ENCODE measurements around the gene CEMP1. TPM values are rescaled to one million over a fixed set of nuclear protein-coding genes. Genes with fewer than 3 reads are reported as not detected.

CEMP1 gene
- total and polyA plus RNA-seq, 2 experiments from 2014 or later, result 0.31 to 7.5 TPM

GRCh38 chr16:2496223-2497115 is 34.7 kb downstream of the CEMP1 start:
- no peaks in the 10 kb centered on the region for H3K27me3 ChIP-seq (ENCODE audit: insufficient read depth)
- no peak overlapping the region for H3K4me3 ChIP-seq
- no peak overlapping the region for H3K4me3 Mint-ChIP-seq
- TF ChIP-seq STAT1 (IDR thresholded peaks at IDR 0.05; ENCODE audit: unreplicated experiment) (no peak), JUNB (IDR thresholded peaks at IDR 0.05; ENCODE audit: unreplicated experiment) (no peak), EZH2phosphoT487 (IDR thresholded peaks at IDR 0.05; ENCODE audit: unreplicated experiment) (no peak), ZNF114 (CRISPR knock-in tag; IDR thresholded peaks at IDR 0.05) (no peak), EZH2 (IDR thresholded peaks at IDR 0.05; ENCODE audit: low read depth, unreplicated experiment) (no peak), CTCF (conservative IDR thresholded peaks at IDR 0.05; ENCODE audit: low read depth in 2 of 2) (no peak), NANOG (IDR thresholded peaks at IDR 0.05; ENCODE audit: borderline replicate concordance) (no peak)
- TF ChIP-seq, protein P1, sequence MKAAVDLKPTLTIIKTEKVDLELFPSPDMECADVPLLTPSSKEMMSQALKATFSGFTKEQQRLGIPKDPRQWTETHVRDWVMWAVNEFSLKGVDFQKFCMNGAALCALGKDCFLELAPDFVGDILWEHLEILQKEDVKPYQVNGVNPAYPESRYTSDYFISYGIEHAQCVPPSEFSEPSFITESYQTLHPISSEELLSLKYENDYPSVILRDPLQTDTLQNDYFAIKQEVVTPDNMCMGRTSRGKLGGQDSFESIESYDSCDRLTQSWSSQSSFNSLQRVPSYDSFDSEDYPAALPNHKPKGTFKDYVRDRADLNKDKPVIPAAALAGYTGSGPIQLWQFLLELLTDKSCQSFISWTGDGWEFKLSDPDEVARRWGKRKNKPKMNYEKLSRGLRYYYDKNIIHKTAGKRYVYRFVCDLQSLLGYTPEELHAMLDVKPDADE (IDR thresholded peaks at IDR 0.05), result no peak
- TF ChIP-seq, protein P2, sequence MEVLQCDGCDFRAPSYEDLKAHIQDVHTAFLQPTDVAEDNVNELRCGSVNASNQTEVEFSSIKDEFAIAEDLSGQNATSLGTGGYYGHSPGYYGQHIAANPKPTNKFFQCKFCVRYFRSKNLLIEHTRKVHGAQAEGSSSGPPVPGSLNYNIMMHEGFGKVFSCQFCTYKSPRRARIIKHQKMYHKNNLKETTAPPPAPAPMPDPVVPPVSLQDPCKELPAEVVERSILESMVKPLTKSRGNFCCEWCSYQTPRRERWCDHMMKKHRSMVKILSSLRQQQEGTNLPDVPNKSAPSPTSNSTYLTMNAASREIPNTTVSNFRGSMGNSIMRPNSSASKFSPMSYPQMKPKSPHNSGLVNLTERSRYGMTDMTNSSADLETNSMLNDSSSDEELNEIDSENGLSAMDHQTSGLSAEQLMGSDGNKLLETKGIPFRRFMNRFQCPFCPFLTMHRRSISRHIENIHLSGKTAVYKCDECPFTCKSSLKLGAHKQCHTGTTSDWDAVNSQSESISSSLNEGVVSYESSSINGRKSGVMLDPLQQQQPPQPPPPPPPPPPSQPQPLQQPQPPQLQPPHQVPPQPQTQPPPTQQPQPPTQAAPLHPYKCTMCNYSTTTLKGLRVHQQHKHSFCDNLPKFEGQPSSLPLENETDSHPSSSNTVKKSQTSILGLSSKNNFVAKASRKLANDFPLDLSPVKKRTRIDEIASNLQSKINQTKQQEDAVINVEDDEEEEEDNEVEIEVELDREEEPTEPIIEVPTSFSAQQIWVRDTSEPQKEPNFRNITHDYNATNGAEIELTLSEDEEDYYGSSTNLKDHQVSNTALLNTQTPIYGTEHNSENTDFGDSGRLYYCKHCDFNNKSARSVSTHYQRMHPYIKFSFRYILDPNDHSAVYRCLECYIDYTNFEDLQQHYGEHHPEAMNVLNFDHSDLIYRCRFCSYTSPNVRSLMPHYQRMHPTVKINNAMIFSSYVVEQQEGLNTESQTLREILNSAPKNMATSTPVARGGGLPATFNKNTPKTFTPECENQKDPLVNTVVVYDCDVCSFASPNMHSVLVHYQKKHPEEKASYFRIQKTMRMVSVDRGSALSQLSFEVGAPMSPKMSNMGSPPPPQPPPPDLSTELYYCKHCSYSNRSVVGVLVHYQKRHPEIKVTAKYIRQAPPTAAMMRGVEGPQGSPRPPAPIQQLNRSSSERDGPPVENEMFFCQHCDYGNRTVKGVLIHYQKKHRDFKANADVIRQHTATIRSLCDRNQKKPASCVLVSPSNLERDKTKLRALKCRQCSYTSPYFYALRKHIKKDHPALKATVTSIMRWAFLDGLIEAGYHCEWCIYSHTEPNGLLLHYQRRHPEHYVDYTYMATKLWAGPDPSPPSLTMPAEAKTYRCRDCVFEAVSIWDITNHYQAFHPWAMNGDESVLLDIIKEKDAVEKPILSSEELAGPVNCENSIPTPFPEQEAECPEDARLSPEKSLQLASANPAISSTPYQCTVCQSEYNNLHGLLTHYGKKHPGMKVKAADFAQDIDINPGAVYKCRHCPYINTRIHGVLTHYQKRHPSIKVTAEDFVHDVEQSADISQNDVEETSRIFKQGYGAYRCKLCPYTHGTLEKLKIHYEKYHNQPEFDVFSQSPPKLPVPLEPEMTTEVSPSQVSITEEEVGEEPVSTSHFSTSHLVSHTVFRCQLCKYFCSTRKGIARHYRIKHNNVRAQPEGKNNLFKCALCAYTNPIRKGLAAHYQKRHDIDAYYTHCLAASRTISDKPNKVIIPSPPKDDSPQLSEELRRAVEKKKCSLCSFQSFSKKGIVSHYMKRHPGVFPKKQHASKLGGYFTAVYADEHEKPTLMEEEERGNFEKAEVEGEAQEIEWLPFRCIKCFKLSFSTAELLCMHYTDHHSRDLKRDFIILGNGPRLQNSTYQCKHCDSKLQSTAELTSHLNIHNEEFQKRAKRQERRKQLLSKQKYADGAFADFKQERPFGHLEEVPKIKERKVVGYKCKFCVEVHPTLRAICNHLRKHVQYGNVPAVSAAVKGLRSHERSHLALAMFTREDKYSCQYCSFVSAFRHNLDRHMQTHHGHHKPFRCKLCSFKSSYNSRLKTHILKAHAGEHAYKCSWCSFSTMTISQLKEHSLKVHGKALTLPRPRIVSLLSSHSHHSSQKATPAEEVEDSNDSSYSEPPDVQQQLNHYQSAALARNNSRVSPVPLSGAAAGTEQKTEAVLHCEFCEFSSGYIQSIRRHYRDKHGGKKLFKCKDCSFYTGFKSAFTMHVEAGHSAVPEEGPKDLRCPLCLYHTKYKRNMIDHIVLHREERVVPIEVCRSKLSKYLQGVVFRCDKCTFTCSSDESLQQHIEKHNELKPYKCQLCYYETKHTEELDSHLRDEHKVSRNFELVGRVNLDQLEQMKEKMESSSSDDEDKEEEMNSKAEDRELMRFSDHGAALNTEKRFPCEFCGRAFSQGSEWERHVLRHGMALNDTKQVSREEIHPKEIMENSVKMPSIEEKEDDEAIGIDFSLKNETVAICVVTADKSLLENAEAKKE (CRISPR knock-in tag; IDR thresholded peaks at IDR 0.05), result no peak
- no peak overlapping the region for H3K27ac Mint-ChIP-seq
- H3K27ac ChIP-seq (ENCODE audit: low read depth), result no peak overlapping the region
- peaks cover 8% of the 10 kb centered on the region; the same call in 2 of the 3 replicates for H3K36me3 Mint-ChIP-seq (ENCODE audit: low read depth)
- peaks cover under 1% of the 10 kb centered on the region; the same call in 1 of the 2 replicates for H3K4me1 ChIP-seq (ENCODE audit: insufficient read depth)
- no peaks in the 10 kb centered on the region for H3K9me3 Mint-ChIP-seq
- DNase-seq (ENCODE audit: low spot score), result no peak
- H3F3A ChIP-seq (replicated peaks; ENCODE audit: low read depth), result no peaks in the 10 kb centered on the region
- no peaks in the 10 kb centered on the region for H3K36me3 ChIP-seq (ENCODE audit: insufficient read depth)
- H2AFZ ChIP-seq, result no peak overlapping the region
- H3K79me2 ChIP-seq (replicated peaks; ENCODE audit: insufficient read depth), result no peaks in the 10 kb centered on the region
- no peaks in the 10 kb centered on the region for H3K9me2 ChIP-seq (ENCODE audit: insufficient read depth)
- no peaks in the 10 kb centered on the region; the same call in 2 of the 3 replicates for H3K4me1 Mint-ChIP-seq
- no peaks in the 10 kb centered on the region; the same call in 1 of the 2 replicates for H4K20me1 ChIP-seq (replicated peaks; ENCODE audit: insufficient read depth)
- H3K27me3 Mint-ChIP-seq (ENCODE audit: insufficient read depth, low read depth, poor library complexity), result peaks cover 2% of the 10 kb centered on the region
- H3K4me2 ChIP-seq, result no peak overlapping the region
- no peak for ATAC-seq

All from GM23338 (cell line).